Spinal cord (tissue), 10 donors: ENCODE results near the gene HAND1. TPM values are rescaled to one million over a fixed set of nuclear protein-coding genes. Genes with fewer than 3 reads are reported as not detected.

Source experiments
- DNase-seq, 6 donors: peaks; one replicate each; pipeline versions ENCODE4 v3.0.0 to v3.0.0-alpha.2; 2013 to 2015; ENCODE audit warnings: low spot score in 6 of 6, low read depth in 4 of 6
- H3K27ac ChIP-seq: one replicate; pipeline ENCODE4 v1.5.1; 2013; ENCODE audit warnings: low read depth, low read length, control low read depth
- H3K27me3 ChIP-seq: one replicate; pipeline ENCODE4 v1.6.1; 2013; ENCODE audit warnings: low read length; ENCODE audit not compliant: control insufficient read depth, insufficient read depth
- H3K36me3 ChIP-seq: one replicate; pipeline ENCODE4 v1.6.1; 2013; ENCODE audit warnings: low read length; ENCODE audit not compliant: control insufficient read depth, insufficient read depth
- H3K4me1 ChIP-seq: one replicate; pipeline ENCODE4 v1.6.1; 2013; ENCODE audit warnings: low read length; ENCODE audit not compliant: control insufficient read depth, insufficient read depth
- H3K4me3 ChIP-seq: one replicate; pipeline ENCODE4 v1.5.1; 2013; ENCODE audit warnings: low read depth, low read length, control low read depth
- H3K9me3 ChIP-seq: one replicate; pipeline ENCODE4 v1.6.1; 2013; ENCODE audit warnings: low read length; ENCODE audit not compliant: control insufficient read depth, insufficient read depth
- WGBS: methylation state at CpG from one replicate; pipeline ENCODE4 v1.1.5; 2013; ENCODE audit warnings: missing lambda C conversion rate; ENCODE audit not compliant: insufficient coverage; 5-methylcytosine and 5-hydroxymethylcytosine counted together
- polyA plus RNA-seq, 2 donors: library from polyadenylated mRNA; unstranded; fragments of 120-200 nt; gene quantifications; one replicate each; pipeline ENCODE4 v1.2.1, GENCODE V29; 2013; ENCODE audit not compliant: insufficient read length in 2 of 2
- total RNA-seq, 2 donors: library from RNA; depleted of rRNA in 1 of 2; stranded (reverse); fragments of 120-200 nt in 1 of 2; fragments of >200 nt in 1 of 2; gene quantifications; one replicate each; pipeline versions ENCODE4 v1.2.3 to v1.2.4, GENCODE V29; 2013 to 2014
- donor health status: healthy.

Gene HAND1
- total and polyA plus RNA-seq, 4 donors = not detected

GRCh38 chr5:154493274-154493673 is 15.2 kb upstream of the HAND1 start:
- Histone ChIP-seq H3K9me3 (no peaks in the 10 kb centered on the region), H3K27me3 (peaks cover 47% of the 10 kb centered on the region), H3K4me1 (no peaks in the 10 kb centered on the region), H3K4me3 (no peak overlapping the region), H3K27ac (no peak overlapping the region), H3K36me3 (no peaks in the 10 kb centered on the region)
- DNase-seq = no peak
- WGBS = 23% methylated on average over 26 of the region's 29 CpGs

GRCh38 chr5:154491941-154492340 is 13.9 kb upstream of the HAND1 start:
- no peaks in the 10 kb centered on the region for H3K9me3 ChIP-seq
- no peaks in the 10 kb centered on the region for H3K4me1 ChIP-seq
- DNase-seq = no peak
- no peak overlapping the region for H3K4me3 ChIP-seq
- peaks cover 59% of the 10 kb centered on the region for H3K27me3 ChIP-seq
- H3K27ac ChIP-seq = no peak overlapping the region
- no peaks in the 10 kb centered on the region for H3K36me3 ChIP-seq
- no CpG with 5 or more reads among the region's 2 CpGs for WGBS

GRCh38 chr5:154487541-154487940 is 9.5 kb upstream of the HAND1 start:
- Histone ChIP-seq H3K9me3 (no peaks in the 10 kb centered on the region), H3K4me3 (no peak overlapping the region), H3K36me3 (no peaks in the 10 kb centered on the region), H3K27ac (no peak overlapping the region), H3K27me3 (peaks cover 81% of the 10 kb centered on the region), H3K4me1 (peaks cover 20% of the 10 kb centered on the region)
- 71% methylated on average over 2 of the region's 2 CpGs for WGBS
- no peak for DNase-seq

GRCh38 chr5:154486427-154486866 is 8.4 kb upstream of the HAND1 start:
- Histone ChIP-seq H3K27ac (no peak overlapping the region), H3K9me3 (no peaks in the 10 kb centered on the region), H3K4me3 (no peak overlapping the region), H3K27me3 (peaks cover 86% of the 10 kb centered on the region), H3K36me3 (no peaks in the 10 kb centered on the region), H3K4me1 (peaks cover 23% of the 10 kb centered on the region)
- DNase-seq = no peak
- WGBS = 7% methylated on average over 3 of the region's 4 CpGs

GRCh38 chr5:154485850-154486426 is 7.9 kb upstream of the HAND1 start:
- WGBS = 9% methylated on average over 4 of the region's 6 CpGs
- no peaks in the 10 kb centered on the region for H3K9me3 ChIP-seq
- H3K4me3 ChIP-seq = no peak overlapping the region
- H3K36me3 ChIP-seq = no peaks in the 10 kb centered on the region
- DNase-seq = no peak
- no peak overlapping the region for H3K27ac ChIP-seq
- H3K4me1 ChIP-seq = peaks cover 23% of the 10 kb centered on the region
- peaks cover 91% of the 10 kb centered on the region for H3K27me3 ChIP-seq

GRCh38 chr5:154485096-154485491 is 7.1 kb upstream of the HAND1 start:
- no peak overlapping the region for H3K4me3 ChIP-seq
- no peaks in the 10 kb centered on the region for H3K9me3 ChIP-seq
- WGBS = no CpG with 5 or more reads among the region's 2 CpGs
- H3K27me3 ChIP-seq = peaks cover 95% of the 10 kb centered on the region
- no peak overlapping the region for H3K27ac ChIP-seq
- H3K36me3 ChIP-seq = no peaks in the 10 kb centered on the region
- peak in 1 of 6 donors; percentile 23 for DNase-seq
- peaks cover 23% of the 10 kb centered on the region for H3K4me1 ChIP-seq

GRCh38 chr5:154484393-154485095 is 6.5 kb upstream of the HAND1 start:
- no peak for DNase-seq
- H3K4me3 ChIP-seq = no peak overlapping the region
- peaks cover 96% of the 10 kb centered on the region for H3K27me3 ChIP-seq
- H3K36me3 ChIP-seq = no peaks in the 10 kb centered on the region
- no peaks in the 10 kb centered on the region for H3K9me3 ChIP-seq
- WGBS = 4% methylated on average over 12 of the region's 15 CpGs
- H3K27ac ChIP-seq = no peak overlapping the region
- peaks cover 23% of the 10 kb centered on the region for H3K4me1 ChIP-seq

GRCh38 chr5:154483654-154484392 is 5.8 kb upstream of the HAND1 start:
- H3K27ac ChIP-seq = no peak overlapping the region
- peaks cover 30% of the 10 kb centered on the region for H3K4me1 ChIP-seq
- H3K36me3 ChIP-seq = no peaks in the 10 kb centered on the region
- WGBS = 2% methylated on average over 21 of the region's 34 CpGs
- no peak overlapping the region for H3K4me3 ChIP-seq
- H3K27me3 ChIP-seq = peaks cover 98% of the 10 kb centered on the region
- DNase-seq = peak in 1 of 6 donors; percentile 27
- no peaks in the 10 kb centered on the region for H3K9me3 ChIP-seq

- H3K9me3 ChIP-seq = no peaks in the 10 kb centered on the region
- peak in 1 of 6 donors; percentile 13 for DNase-seq
- no peak overlapping the region for H3K27ac ChIP-seq
- H3K4me3 ChIP-seq = no peak overlapping the region
- peaks cover 40% of the 10 kb centered on the region for H3K4me1 ChIP-seq
- H3K36me3 ChIP-seq = no peaks in the 10 kb centered on the region
- H3K27me3 ChIP-seq = peaks cover 99% of the 10 kb centered on the region
- WGBS = 1% methylated on average over 46 of the region's 49 CpGs
Observed at GRCh38 chr5:154482528-154483449, 4.8 kb upstream of the HAND1 start.
